HG02870 (cell line): ENCODE data around the gene SERPINA10.

ENCODE experiments used
- ATAC-seq: cut with Tn5 transposase; IDR thresholded peaks from one replicate; pipeline ENCODE4 v1.9.1; 2021; ENCODE audit warnings: mild to moderate bottlenecking, moderate library complexity; ENCODE audit not compliant: unreplicated experiment

SERPINA10 gene

GRCh38 chr14:94292872-94293577 lies at the start of gene SERPINA10:
SERPINA10 (minus strand) TSS chr14:94293268; CDS start chr14:94290593, 2,675 bp downstream.
- ATAC-seq = no peak

GRCh38 chr14:94342334-94342934 lies 49.4 kb upstream of the SERPINA10 start:
- no peak for ATAC-seq

- no peak for ATAC-seq
Measured at GRCh38 chr14:94341656-94342333, 48.7 kb upstream of the SERPINA10 start.

GRCh38 chr14:94340533-94340932 lies 47.5 kb upstream of the SERPINA10 start:
- no peak for ATAC-seq

- no peak for ATAC-seq
Measured at GRCh38 chr14:94338023-94338422, 45.0 kb upstream of the SERPINA10 start.

- ATAC-seq = no peak
Measured at GRCh38 chr14:94337274-94337673, 44.2 kb upstream of the SERPINA10 start.

- no peak for ATAC-seq
Measured at GRCh38 chr14:94334872-94335271, 41.8 kb upstream of the SERPINA10 start.

GRCh38 chr14:94332587-94332986 lies 39.5 kb upstream of the SERPINA10 start:
- no peak for ATAC-seq

GRCh38 chr14:94332063-94332583 lies 39.1 kb upstream of the SERPINA10 start:
- no peak for ATAC-seq

GRCh38 chr14:94331462-94331861 lies 38.4 kb upstream of the SERPINA10 start:
- no peak for ATAC-seq

- no peak for ATAC-seq
Measured at GRCh38 chr14:94330857-94331256, 37.8 kb upstream of the SERPINA10 start.

GRCh38 chr14:94330432-94330831 lies 37.4 kb upstream of the SERPINA10 start:
- ATAC-seq = no peak

- no peak for ATAC-seq
Measured at GRCh38 chr14:94329857-94330256, 36.8 kb upstream of the SERPINA10 start.

GRCh38 chr14:94328196-94328595 lies 35.1 kb upstream of the SERPINA10 start:
- ATAC-seq = no peak

- no peak for ATAC-seq
Measured at GRCh38 chr14:94322648-94323570, 29.8 kb upstream of the SERPINA10 start, which contains the start of gene SERPINA6. SERPINA6 (minus strand) TSS chr14:94323336; CDS start chr14:94314648, 8,688 bp downstream.

GRCh38 chr14:94321421-94322271 lies 28.6 kb upstream of the SERPINA10 start:
- no peak for ATAC-seq

- no peak for ATAC-seq
Measured at GRCh38 chr14:94320243-94320642, 27.2 kb upstream of the SERPINA10 start.

GRCh38 chr14:94317259-94317658 lies 24.2 kb upstream of the SERPINA10 start:
- ATAC-seq = no peak

GRCh38 chr14:94316692-94317091 lies 23.6 kb upstream of the SERPINA10 start:
- no peak for ATAC-seq

- no peak for ATAC-seq
Measured at GRCh38 chr14:94314890-94315289, 21.8 kb upstream of the SERPINA10 start.
